SK-N-SH treated with all-trans-retinoic acid at 6 μM for 48 hours (cell line): ENCODE results near the gene BPIFB3.

ENCODE experiments used
- CSRNP3 ChIP-seq: fragments of 250-450 bp; sonication (Bioruptor Pico); IDR thresholded peaks from 2 replicates; pipeline ENCODE4 v1.5.1; 2021; ENCODE audit warnings: mild to moderate bottlenecking, moderate library complexity
- OSR1 ChIP-seq: fragments of 250-450 bp; sonication (Bioruptor Pico); IDR thresholded peaks from 2 replicates; pipeline ENCODE4 v1.8.0; 2022; ENCODE audit warnings: moderate library complexity, mild to moderate bottlenecking, inconsistent platforms
- TCF4 ChIP-seq: fragments of 250-450 bp; sonication (Bioruptor Pico); IDR thresholded peaks from 2 replicates; pipeline ENCODE4 v1.8.0; 2021; ENCODE audit warnings: mild to moderate bottlenecking, moderate library complexity, borderline replicate concordance
- TOX ChIP-seq: fragments of 250-450 bp; sonication (Bioruptor Pico); IDR thresholded peaks from 2 replicates; pipeline ENCODE4 v1.8.0; 2021; ENCODE audit warnings: mild to moderate bottlenecking, moderate library complexity, borderline replicate concordance

- no peak for TF ChIP-seq OSR1 (CRISPR knock-in tag)
- TF ChIP-seq TOX, result no peak
- no peak for TF ChIP-seq TCF4 (CRISPR knock-in tag)
- no peak for TF ChIP-seq CSRNP3 (CRISPR knock-in tag)
These were observed 46.8 kb upstream of the BPIFB3 start for GRCh38 chr20:33006776-33007375.
